Mesothelial cell of epicardium (in vitro differentiated cells): ENCODE results near the gene PDS5A. TPM values are rescaled to one million over a fixed set of nuclear protein-coding genes. Genes with fewer than 3 reads are reported as not detected.

ENCODE experiments used
- DNase-seq, 2 experiments: peaks; one replicate each; pipeline ENCODE4 v3.0.0; 2021; ENCODE audit warnings: low spot score in 2 of 2; ENCODE audit not compliant: unreplicated experiment in 2 of 2
- H3K27ac Mint-ChIP-seq: 2 replicates; pipeline ENCODE4 v1.8.0; 2021; ENCODE audit warnings: mixed read lengths
- H3K27me3 Mint-ChIP-seq: 2 replicates; pipeline ENCODE4 v1.8.0; 2021; ENCODE audit warnings: low read depth, mixed read lengths
- H3K36me3 Mint-ChIP-seq: 2 replicates; pipeline ENCODE4 v1.8.0; 2021; ENCODE audit warnings: mixed read lengths
- H3K4me1 Mint-ChIP-seq: 2 replicates; pipeline ENCODE4 v1.8.0; 2021; ENCODE audit warnings: mixed read lengths
- H3K4me3 Mint-ChIP-seq: 2 replicates; pipeline ENCODE4 v1.8.0; 2021; ENCODE audit warnings: mild to moderate bottlenecking, moderate library complexity, mixed read lengths
- H3K9me3 Mint-ChIP-seq: 2 replicates; pipeline ENCODE4 v1.8.0; 2021; ENCODE audit warnings: mixed read lengths
- CTCF ChIP-seq: fragments of 200-600 bp; sonication (generic); IDR thresholded peaks from one replicate; pipeline ENCODE4 v1.5.0; 2021; ENCODE audit warnings: antibody characterized with exemption; ENCODE audit not compliant: unreplicated experiment
- total RNA-seq: library from RNA; stranded (reverse); gene quantifications from 3 replicates; pipeline ENCODE4 v1.2.1, GENCODE V29; 2021

PDS5A gene
- total RNA-seq, 1 donor from 2014 or later, result 86.6 TPM

DNA sequence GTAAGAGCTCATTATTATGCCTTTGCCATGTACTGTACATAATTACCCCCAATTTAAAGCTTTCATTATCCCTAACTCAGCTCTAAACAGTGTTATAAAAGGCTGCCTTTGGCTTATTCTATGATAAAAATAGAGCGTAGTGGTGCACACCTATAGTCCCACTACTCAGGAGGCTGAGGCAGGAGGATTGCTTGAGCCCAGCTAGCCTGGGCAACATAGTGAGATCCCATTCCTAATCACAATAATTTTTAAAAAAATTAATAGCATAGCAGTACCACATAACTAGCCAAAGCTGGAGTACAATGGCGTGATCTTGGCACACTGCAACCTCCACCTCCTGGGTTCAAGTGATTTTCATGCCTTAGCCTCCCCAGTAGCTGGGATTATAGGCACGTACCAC is 112.4 kb downstream of the PDS5A start:
- Mint-ChIP-seq H3K4me3 (no peak overlapping the region), H3K9me3 (no peaks in the 10 kb centered on the region), H3K27me3 (no peaks in the 10 kb centered on the region), H3K4me1 (no peaks in the 10 kb centered on the region), H3K36me3 (peaks cover 29% of the 10 kb centered on the region), H3K27ac (no peak overlapping the region)
- no peak for DNase-seq
- no peak for TF ChIP-seq CTCF

GRCh38 chr4:39864391-39864790 is 113.3 kb downstream of the PDS5A start:
- H3K27ac Mint-ChIP-seq, result no peak overlapping the region
- TF ChIP-seq CTCF, result no peak
- H3K36me3 Mint-ChIP-seq, result peaks cover 31% of the 10 kb centered on the region
- no peaks in the 10 kb centered on the region for H3K27me3 Mint-ChIP-seq
- no peaks in the 10 kb centered on the region for H3K4me1 Mint-ChIP-seq
- no peak overlapping the region for H3K4me3 Mint-ChIP-seq
- DNase-seq, result no peak
- H3K9me3 Mint-ChIP-seq, result no peaks in the 10 kb centered on the region

- TF ChIP-seq CTCF, result no peak
- no peak for DNase-seq
- Mint-ChIP-seq H3K4me3 (no peak overlapping the region), H3K4me1 (no peaks in the 10 kb centered on the region), H3K27me3 (no peaks in the 10 kb centered on the region), H3K27ac (no peak overlapping the region), H3K36me3 (peaks cover 44% of the 10 kb centered on the region), H3K9me3 (peaks cover 7% of the 10 kb centered on the region)
These were observed 116.9 kb downstream of the PDS5A start for GRCh38 chr4:39860804-39861203.

- Mint-ChIP-seq H3K4me3 (no peak overlapping the region), H3K36me3 (peaks cover 64% of the 10 kb centered on the region), H3K9me3 (peaks cover 17% of the 10 kb centered on the region), H3K4me1 (no peaks in the 10 kb centered on the region), H3K27ac (no peak overlapping the region), H3K27me3 (no peaks in the 10 kb centered on the region)
- DNase-seq, result no peak
- TF ChIP-seq CTCF, result no peak
These were observed 121.7 kb downstream of the PDS5A start for GRCh38 chr4:39855909-39856512.

- no peak overlapping the region for H3K4me3 Mint-ChIP-seq
- no peak for TF ChIP-seq CTCF
- H3K36me3 Mint-ChIP-seq, result peaks cover 46% of the 10 kb centered on the region
- peaks cover 17% of the 10 kb centered on the region for H3K9me3 Mint-ChIP-seq
- H3K27me3 Mint-ChIP-seq, result no peaks in the 10 kb centered on the region
- H3K27ac Mint-ChIP-seq, result no peak overlapping the region
- DNase-seq, result no peak
- H3K4me1 Mint-ChIP-seq, result no peaks in the 10 kb centered on the region
These were observed 125.1 kb downstream of the PDS5A start for GRCh38 chr4:39852636-39853035.

DNA sequence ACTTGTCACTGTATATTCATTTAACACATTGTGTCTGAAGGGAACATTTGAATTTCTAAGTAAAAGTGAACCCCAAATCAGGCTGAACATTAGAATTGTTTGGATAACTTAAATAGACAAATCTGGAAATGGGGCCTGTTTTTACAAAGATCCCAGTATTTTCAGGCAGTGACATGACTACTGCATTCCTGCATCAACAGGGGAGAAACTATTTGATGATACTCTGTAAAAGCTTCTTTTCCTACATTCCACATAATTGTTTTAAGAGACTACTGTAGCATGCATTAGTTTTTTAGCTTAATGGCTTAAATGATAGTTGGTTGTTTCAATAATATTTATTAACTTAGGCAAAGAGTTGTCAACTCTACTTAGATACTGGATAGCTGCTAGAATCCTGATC is 127.0 kb downstream of the PDS5A start:
- Mint-ChIP-seq H3K27me3 (no peaks in the 10 kb centered on the region), H3K9me3 (peaks cover 8% of the 10 kb centered on the region), H3K4me1 (no peaks in the 10 kb centered on the region), H3K36me3 (peaks cover 33% of the 10 kb centered on the region), H3K27ac (no peak overlapping the region), H3K4me3 (no peak overlapping the region)
- no peak for TF ChIP-seq CTCF
- DNase-seq, result no peak
